Aorta (tissue), 5 donors: ENCODE data around the gene TRIM7. TPM values are rescaled to one million over a fixed set of nuclear protein-coding genes. Genes with fewer than 3 reads are reported as not detected.

Source experiments
- ATAC-seq: fragments of 200-7000 bp; cut with Tn5 transposase; one replicate; pipeline ENCODE4 v1.9.1; 2022; ENCODE audit warnings: moderate library complexity; ENCODE audit not compliant: low FRiP score
- DNase-seq, 2 donors: peaks; one replicate each; pipeline ENCODE4 v3.0.0-alpha.2; 2020
- H3K27ac ChIP-seq, 2 donors: one replicate each; pipeline ENCODE4 v1.5.1; 2013; ENCODE audit warnings: low read length in 2 of 2, mild to moderate bottlenecking in 2 of 2, moderate library complexity in 2 of 2, control low read depth in 1 of 2, inconsistent platforms in 1 of 2, low read depth in 1 of 2
- H3K27me3 ChIP-seq, 2 donors: one replicate each; pipeline ENCODE4 v1.6.1; 2013; ENCODE audit warnings: control low read depth in 1 of 2, low read length in 1 of 2, mild to moderate bottlenecking in 1 of 2, moderate library complexity in 1 of 2; ENCODE audit not compliant: insufficient read depth in 2 of 2, control insufficient read depth in 1 of 2
- H3K36me3 ChIP-seq, 2 donors: one replicate each; pipeline ENCODE4 v1.6.1; 2013; ENCODE audit warnings: control low read depth in 1 of 2, low read length in 1 of 2, mild to moderate bottlenecking in 1 of 2; ENCODE audit not compliant: insufficient read depth in 2 of 2, control insufficient read depth in 1 of 2
- H3K4me1 ChIP-seq, 2 donors: one replicate each; pipeline ENCODE4 v1.6.1; 2013; ENCODE audit warnings: low read length in 2 of 2, control low read depth in 1 of 2, mild to moderate bottlenecking in 1 of 2, moderate library complexity in 1 of 2; ENCODE audit not compliant: insufficient read depth in 2 of 2, control insufficient read depth in 1 of 2
- H3K4me3 ChIP-seq, 2 donors: one replicate each; pipeline ENCODE4 v1.5.1; 2013; ENCODE audit warnings: low read length in 2 of 2, control low read depth in 1 of 2, mild to moderate bottlenecking in 1 of 2
- H3K9me3 ChIP-seq: one replicate; pipeline ENCODE4 v1.6.1; 2013; ENCODE audit warnings: mild to moderate bottlenecking, low read length; ENCODE audit not compliant: control insufficient read depth
- WGBS, 2 donors: extraction: QIAGEN DNeasy Blood & Tissue Kit; methylation state at CpG; one replicate each; pipeline ENCODE4 v1.1.7; 2013; 5-methylcytosine and 5-hydroxymethylcytosine counted together
- intact Hi-C, 2 donors: fragments of 100-400 bp; cut with DNase I; formaldehyde crosslinking; loops; one replicate each; pipeline versions ENCODE4 v1.14.2 to v1.15.0; 2022
- polyA plus RNA-seq, 2 donors: library from polyadenylated mRNA; stranded (reverse); fragments of 200-250 nt; gene quantifications; one replicate each; pipeline ENCODE4 v1.2.3, GENCODE V29; 2013
- total RNA-seq, 2 donors: library from RNA; stranded (reverse); fragmentation: NEBNext Ultra II Directional; extraction: Animal tissue kit (Norgen Biotek cat#: 25700); gene quantifications; one replicate each; pipeline ENCODE4 v1.2.1, GENCODE V29; 2021
- donor health status: healthy with polysubstance abuse.
- donor health status: Bipolar disorder and iron deficiency.
- donor health status: DM: no; HTN: no; CAD: no.
- donor health status: DM: no; HTN: no; CAD: no.
- donor health status: DM: yes; HTN: yes; CAD: no.

TRIM7 gene
- total and polyA plus RNA-seq, 4 donors, result 3.0 to 6.9 (median 5.3) TPM

- ATAC-seq (no peak), DNase-seq (no peak)
- Histone ChIP-seq H3K4me3 (no peak overlapping the region), H3K27ac (no peak overlapping the region), H3K9me3 (no peaks in the 10 kb centered on the region), H3K36me3 (peaks cover 6 to 18% of the 10 kb centered on the region in 2 donors), H3K4me1 (no peaks in the 10 kb centered on the region), H3K27me3 (no peaks in the 10 kb centered on the region)
- 87 to 90% methylated on average over 19 to 24 of the region's 24 CpGs for WGBS, 2 donors
- intact Hi-C loops, result no loop called here
Measured at GRCh38 chr5:181233801-181234454, 28.9 kb upstream of the TRIM7 start.

- H3K36me3 ChIP-seq, result peaks cover 6 to 16% of the 10 kb centered on the region in 2 donors
- H3K4me3 ChIP-seq, result no peak overlapping the region
- no peaks in the 10 kb centered on the region for H3K27me3 ChIP-seq
- DNase-seq, result no peak
- WGBS, 2 donors, result 78 to 79% methylated on average over 16 of the region's 16 CpGs
- no peak overlapping the region for H3K27ac ChIP-seq
- intact Hi-C loops, result no loop called here
- ATAC-seq, result no peak
- H3K9me3 ChIP-seq, result no peaks in the 10 kb centered on the region
- no peaks in the 10 kb centered on the region for H3K4me1 ChIP-seq
Measured at GRCh38 chr5:181233088-181233800, 28.2 kb upstream of the TRIM7 start.

GRCh38 chr5:181232593-181232992 is 27.6 kb upstream of the TRIM7 start:
- no peak overlapping the region for H3K4me3 ChIP-seq
- DNase-seq (no peak), ATAC-seq (peak; percentile 9)
- H3K9me3 ChIP-seq, result no peaks in the 10 kb centered on the region
- WGBS, 2 donors, result 59 to 65% methylated on average over 18 of the region's 18 CpGs
- H3K27ac ChIP-seq, result no peak overlapping the region
- no peaks in the 10 kb centered on the region for H3K27me3 ChIP-seq
- H3K4me1 ChIP-seq, result no peaks in the 10 kb centered on the region
- intact Hi-C loops, result no loop called here
- peaks cover 3 to 11% of the 10 kb centered on the region in 2 donors for H3K36me3 ChIP-seq

- H3K36me3 ChIP-seq, result peaks cover 0 to 2% of the 10 kb centered on the region in 2 donors
- H3K9me3 ChIP-seq, result no peaks in the 10 kb centered on the region
- no peak overlapping the region for H3K4me3 ChIP-seq
- no peaks in the 10 kb centered on the region for H3K4me1 ChIP-seq
- no peak for ATAC-seq
- DNase-seq, result no peak
- intact Hi-C loops, result no loop called here
- 83 to 85% methylated on average over 7 of the region's 7 CpGs for WGBS, 2 donors
- no peaks in the 10 kb centered on the region for H3K27me3 ChIP-seq
- H3K27ac ChIP-seq, result no peak overlapping the region
Measured at GRCh38 chr5:181231432-181231831, 26.4 kb upstream of the TRIM7 start.

GRCh38 chr5:181230551-181230950 is 25.6 kb upstream of the TRIM7 start:
- WGBS, 2 donors, result 81 to 87% methylated on average over 6 of the region's 6 CpGs
- Histone ChIP-seq H3K9me3 (no peaks in the 10 kb centered on the region), H3K4me3 (no peak overlapping the region), H3K4me1 (no peaks in the 10 kb centered on the region), H3K36me3 (peaks cover 0 to 1% of the 10 kb centered on the region in 2 donors), H3K27me3 (no peaks in the 10 kb centered on the region), H3K27ac (no peak overlapping the region)
- ATAC-seq, result no peak
- intact Hi-C loops, result no loop called here
- no peak for DNase-seq

- Histone ChIP-seq H3K36me3 (peaks cover 0 to 1% of the 10 kb centered on the region in 2 donors), H3K27me3 (no peaks in the 10 kb centered on the region), H3K27ac (no peak overlapping the region), H3K4me1 (no peaks in the 10 kb centered on the region), H3K4me3 (no peak overlapping the region), H3K9me3 (no peaks in the 10 kb centered on the region)
- intact Hi-C loops, result no loop called here
- ATAC-seq (no peak), DNase-seq (no peak)
- WGBS, 2 donors, result 88 to 96% methylated on average over 13 of the region's 13 CpGs
Measured at GRCh38 chr5:181229996-181230395, 25.0 kb upstream of the TRIM7 start.

- Histone ChIP-seq H3K36me3 (no peaks in the 10 kb centered on the region), H3K4me3 (no peak overlapping the region), H3K4me1 (no peaks in the 10 kb centered on the region), H3K27ac (no peak overlapping the region), H3K9me3 (no peaks in the 10 kb centered on the region), H3K27me3 (no peaks in the 10 kb centered on the region)
- ATAC-seq, result no peak
- 69 to 78% methylated on average over 22 of the region's 22 CpGs for WGBS, 2 donors
- intact Hi-C loops, result no loop called here
- no peak for DNase-seq
Measured at GRCh38 chr5:181224390-181225229, 19.6 kb upstream of the TRIM7 start.

GRCh38 chr5:181223729-181224389 is 18.9 kb upstream of the TRIM7 start:
- Histone ChIP-seq H3K36me3 (no peaks in the 10 kb centered on the region), H3K27me3 (no peaks in the 10 kb centered on the region), H3K9me3 (no peaks in the 10 kb centered on the region), H3K27ac (peak overlapping the region in 1 of 2 donors; percentile 45), H3K4me1 (no peaks in the 10 kb centered on the region), H3K4me3 (peak overlapping the region; percentile 60 to 66)
- peak; percentile 17 for ATAC-seq
- WGBS, 2 donors, result 1 to 3% methylated on average over 30 to 31 of the region's 31 CpGs
- intact Hi-C loops, result loop anchor here in 1 of 2 donors (1.0 to 2.0 kb wide), 2 partner anchors 17 to 20 kb away; no protein-coding TSS in a partner anchor
- peak; percentile 80 to 84 for DNase-seq
